ENCODE data around the gene STK38. TPM values are rescaled to one million over a fixed set of nuclear protein-coding genes. Genes with fewer than 3 reads are reported as not detected.

STK38 gene
- total and polyA plus RNA-seq, 9 of the 15 experiments (the other 6 are each of a cell fraction or from before 2014, with no cell fraction given) = 5.7 to 28.7 (median 19.5) TPM

DNA sequence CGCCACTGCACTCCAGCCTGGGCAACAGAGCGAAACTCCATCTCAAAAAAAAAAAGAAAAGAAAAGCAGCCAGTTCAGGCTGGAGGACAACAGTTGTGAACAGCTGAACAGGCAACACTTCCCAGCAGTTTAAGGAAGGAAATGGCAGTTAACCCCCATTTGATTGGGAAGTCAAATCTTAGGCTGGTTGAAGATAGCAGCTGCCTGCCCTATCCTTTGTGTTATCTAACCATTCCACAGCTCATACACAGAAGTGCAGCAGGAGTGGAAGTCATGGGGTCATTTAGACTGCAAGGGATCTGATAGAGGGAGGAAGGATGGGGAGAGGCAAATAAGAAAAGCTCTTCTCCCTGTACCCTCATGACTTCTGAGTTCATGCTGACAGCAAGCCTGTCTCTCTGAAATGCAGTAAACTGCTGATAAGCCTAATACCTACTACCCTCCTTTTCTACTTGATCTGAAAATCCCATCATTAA lies 69.2 kb downstream of the STK38 start (continued):
- TF ChIP-seq PML (IDR thresholded peaks at IDR 0.05; ENCODE audit: low read length) = peak; percentile 79
- TF ChIP-seq MGA (IDR thresholded peaks at IDR 0.05) = no peak
- TF ChIP-seq, protein P1, sequence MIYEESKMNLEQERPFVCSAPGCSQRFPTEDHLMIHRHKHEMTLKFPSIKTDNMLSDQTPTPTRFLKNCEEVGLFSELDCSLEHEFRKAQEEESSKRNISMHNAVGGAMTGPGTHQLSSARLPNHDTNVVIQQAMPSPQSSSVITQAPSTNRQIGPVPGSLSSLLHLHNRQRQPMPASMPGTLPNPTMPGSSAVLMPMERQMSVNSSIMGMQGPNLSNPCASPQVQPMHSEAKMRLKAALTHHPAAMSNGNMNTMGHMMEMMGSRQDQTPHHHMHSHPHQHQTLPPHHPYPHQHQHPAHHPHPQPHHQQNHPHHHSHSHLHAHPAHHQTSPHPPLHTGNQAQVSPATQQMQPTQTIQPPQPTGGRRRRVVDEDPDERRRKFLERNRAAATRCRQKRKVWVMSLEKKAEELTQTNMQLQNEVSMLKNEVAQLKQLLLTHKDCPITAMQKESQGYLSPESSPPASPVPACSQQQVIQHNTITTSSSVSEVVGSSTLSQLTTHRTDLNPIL (CRISPR knock-in tag; IDR thresholded peaks at IDR 0.05) = no peak
- no peak for TF ChIP-seq TAF7 (tag; IDR thresholded peaks at IDR 0.05)
- no peak for TF ChIP-seq ZNF165 (CRISPR knock-in tag; IDR thresholded peaks at IDR 0.05; ENCODE audit: borderline replicate concordance)
- no peak for TF ChIP-seq FOXA1 (IDR thresholded peaks at IDR 0.05; ENCODE audit: borderline replicate concordance)
- TF ChIP-seq, protein P2, sequence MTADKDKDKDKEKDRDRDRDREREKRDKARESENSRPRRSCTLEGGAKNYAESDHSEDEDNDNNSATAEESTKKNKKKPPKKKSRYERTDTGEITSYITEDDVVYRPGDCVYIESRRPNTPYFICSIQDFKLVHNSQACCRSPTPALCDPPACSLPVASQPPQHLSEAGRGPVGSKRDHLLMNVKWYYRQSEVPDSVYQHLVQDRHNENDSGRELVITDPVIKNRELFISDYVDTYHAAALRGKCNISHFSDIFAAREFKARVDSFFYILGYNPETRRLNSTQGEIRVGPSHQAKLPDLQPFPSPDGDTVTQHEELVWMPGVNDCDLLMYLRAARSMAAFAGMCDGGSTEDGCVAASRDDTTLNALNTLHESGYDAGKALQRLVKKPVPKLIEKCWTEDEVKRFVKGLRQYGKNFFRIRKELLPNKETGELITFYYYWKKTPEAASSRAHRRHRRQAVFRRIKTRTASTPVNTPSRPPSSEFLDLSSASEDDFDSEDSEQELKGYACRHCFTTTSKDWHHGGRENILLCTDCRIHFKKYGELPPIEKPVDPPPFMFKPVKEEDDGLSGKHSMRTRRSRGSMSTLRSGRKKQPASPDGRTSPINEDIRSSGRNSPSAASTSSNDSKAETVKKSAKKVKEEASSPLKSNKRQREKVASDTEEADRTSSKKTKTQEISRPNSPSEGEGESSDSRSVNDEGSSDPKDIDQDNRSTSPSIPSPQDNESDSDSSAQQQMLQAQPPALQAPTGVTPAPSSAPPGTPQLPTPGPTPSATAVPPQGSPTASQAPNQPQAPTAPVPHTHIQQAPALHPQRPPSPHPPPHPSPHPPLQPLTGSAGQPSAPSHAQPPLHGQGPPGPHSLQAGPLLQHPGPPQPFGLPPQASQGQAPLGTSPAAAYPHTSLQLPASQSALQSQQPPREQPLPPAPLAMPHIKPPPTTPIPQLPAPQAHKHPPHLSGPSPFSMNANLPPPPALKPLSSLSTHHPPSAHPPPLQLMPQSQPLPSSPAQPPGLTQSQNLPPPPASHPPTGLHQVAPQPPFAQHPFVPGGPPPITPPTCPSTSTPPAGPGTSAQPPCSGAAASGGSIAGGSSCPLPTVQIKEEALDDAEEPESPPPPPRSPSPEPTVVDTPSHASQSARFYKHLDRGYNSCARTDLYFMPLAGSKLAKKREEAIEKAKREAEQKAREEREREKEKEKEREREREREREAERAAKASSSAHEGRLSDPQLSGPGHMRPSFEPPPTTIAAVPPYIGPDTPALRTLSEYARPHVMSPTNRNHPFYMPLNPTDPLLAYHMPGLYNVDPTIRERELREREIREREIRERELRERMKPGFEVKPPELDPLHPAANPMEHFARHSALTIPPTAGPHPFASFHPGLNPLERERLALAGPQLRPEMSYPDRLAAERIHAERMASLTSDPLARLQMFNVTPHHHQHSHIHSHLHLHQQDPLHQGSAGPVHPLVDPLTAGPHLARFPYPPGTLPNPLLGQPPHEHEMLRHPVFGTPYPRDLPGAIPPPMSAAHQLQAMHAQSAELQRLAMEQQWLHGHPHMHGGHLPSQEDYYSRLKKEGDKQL (CRISPR knock-in tag; IDR thresholded peaks at IDR 0.05; ENCODE audit: borderline replicate concordance) = no peak
- no peak for TF ChIP-seq NFXL1 (CRISPR knock-in tag; IDR thresholded peaks at IDR 0.05)
- TF ChIP-seq EZH2 (IDR thresholded peaks at IDR 0.05; ENCODE audit: borderline replicate concordance, low read depth, low read length) = no peak
- TF ChIP-seq RAD21 (CRISPR knock-in tag; conservative IDR thresholded peaks at IDR 0.05 in 1 of 2, IDR thresholded peaks at IDR 0.05 in 1 of 2) = no peak

All from K562 (cell line).